ENCODE measurements around the gene CCSER1. TPM values are rescaled to one million over a fixed set of nuclear protein-coding genes. Genes with fewer than 3 reads are reported as not detected.

Gene CCSER1
- total and polyA plus RNA-seq, 10 donors: 1.3 to 30.4 (median 20.4) TPM

- Histone ChIP-seq H3K27ac (no peak overlapping the region), H3K4me3 (no peak overlapping the region), H3K27me3 (replicated peaks in 1 of 7) (no peaks in the 10 kb centered on the region), H3K9me3 (peaks cover 0 to 19% (median 3%) of the 10 kb centered on the region in 8 donors), H3K4me1 (no peaks in the 10 kb centered on the region), H3K36me3 (no peaks in the 10 kb centered on the region)
- DNase-seq: no peak
- TF ChIP-seq POLR2AphosphoS5 (IDR thresholded peaks at IDR 0.05) (no peak), CTCF (IDR thresholded peaks at IDR 0.05 in 8 of 11, conservative IDR thresholded peaks at IDR 0.05 in 3 of 11) (no peak), POLR2A (IDR thresholded peaks at IDR 0.05) (no peak)
- intact Hi-C loops (cut with DNase I; ENCODE audit: low total_unique reads): no loop called here
These were observed 99.5 kb downstream of the CCSER1 start for GRCh38 chr4:90226734-90227133.

GRCh38 chr4:90227177-90227576 is 100.0 kb downstream of the CCSER1 start:
- Histone ChIP-seq H3K4me1 (no peaks in the 10 kb centered on the region), H3K4me3 (no peak overlapping the region), H3K27me3 (replicated peaks in 1 of 7) (no peaks in the 10 kb centered on the region), H3K27ac (no peak overlapping the region), H3K36me3 (no peaks in the 10 kb centered on the region), H3K9me3 (peaks cover 0 to 19% (median 3%) of the 10 kb centered on the region in 8 donors)
- DNase-seq: no peak
- TF ChIP-seq CTCF (IDR thresholded peaks at IDR 0.05 in 8 of 11, conservative IDR thresholded peaks at IDR 0.05 in 3 of 11) (no peak), POLR2AphosphoS5 (IDR thresholded peaks at IDR 0.05) (no peak), POLR2A (IDR thresholded peaks at IDR 0.05) (no peak)
- intact Hi-C loops (cut with DNase I; ENCODE audit: low total_unique reads): no loop called here
- 90 to 96% (median 93%) methylated on average over 3 of the region's 3 CpGs for WGBS, 5 donors

GRCh38 chr4:90234916-90235547 is 107.8 kb downstream of the CCSER1 start:
- no peaks in the 10 kb centered on the region for H3K36me3 ChIP-seq
- no peak for TF ChIP-seq POLR2AphosphoS5 (IDR thresholded peaks at IDR 0.05)
- no peak for TF ChIP-seq CTCF (IDR thresholded peaks at IDR 0.05 in 8 of 11, conservative IDR thresholded peaks at IDR 0.05 in 3 of 11)
- TF ChIP-seq POLR2A (IDR thresholded peaks at IDR 0.05): no peak
- no peak for DNase-seq
- no peaks in the 10 kb centered on the region for H3K9me3 ChIP-seq
- H3K4me3 ChIP-seq: no peak overlapping the region
- no peak overlapping the region for H3K27ac ChIP-seq
- no peaks in the 10 kb centered on the region for H3K4me1 ChIP-seq
- intact Hi-C loops (cut with DNase I; ENCODE audit: low total_unique reads): no loop called here
- WGBS, 5 donors: 68 to 81% (median 77%) methylated on average over 8 of the region's 8 CpGs
- H3K27me3 ChIP-seq (replicated peaks in 1 of 7): no peaks in the 10 kb centered on the region

GRCh38 chr4:90237751-90238530 is 110.7 kb downstream of the CCSER1 start:
- TF ChIP-seq POLR2AphosphoS5 (IDR thresholded peaks at IDR 0.05): no peak
- TF ChIP-seq CTCF (IDR thresholded peaks at IDR 0.05 in 8 of 11, conservative IDR thresholded peaks at IDR 0.05 in 3 of 11): no peak
- TF ChIP-seq POLR2A (IDR thresholded peaks at IDR 0.05): no peak
- WGBS, 5 donors: 83 to 90% (median 85%) methylated on average over 4 of the region's 4 CpGs

More at GRCh38 chr4:90237751-90238530, 110.7 kb downstream of the CCSER1 start:
- intact Hi-C loops (cut with DNase I; ENCODE audit: low total_unique reads): no loop called here
- DNase-seq: no peak
- Histone ChIP-seq H3K4me3 (no peak overlapping the region), H3K27me3 (replicated peaks in 1 of 7) (no peaks in the 10 kb centered on the region), H3K9me3 (no peaks in the 10 kb centered on the region), H3K4me1 (no peaks in the 10 kb centered on the region), H3K36me3 (no peaks in the 10 kb centered on the region), H3K27ac (no peak overlapping the region)
